AG09309 (cell line): ENCODE data around the gene ADRB1.

ENCODE experiments used
- DNase-seq: peaks from one replicate; pipeline ENCODE4 v3.0.0-alpha.2; 2010; ENCODE audit warnings: low read depth
- H3K4me3 ChIP-seq: 2 replicates; pipeline ENCODE4 v1.5.1; 2011; ENCODE audit warnings: mild to moderate bottlenecking, low read depth, low read length, moderate library complexity; ENCODE audit not compliant: control insufficient read depth
- TF ChIP-seq, protein P1 (sequence below): IDR thresholded peaks from 2 replicates; pipeline ENCODE4 v1.5.1; 2011; ENCODE audit warnings: mild to moderate bottlenecking, low read depth, low read length, inconsistent platforms; ENCODE audit not compliant: insufficient read depth, control insufficient read depth; ENCODE audit errors: missing control alignments

ADRB1 gene

DNA sequence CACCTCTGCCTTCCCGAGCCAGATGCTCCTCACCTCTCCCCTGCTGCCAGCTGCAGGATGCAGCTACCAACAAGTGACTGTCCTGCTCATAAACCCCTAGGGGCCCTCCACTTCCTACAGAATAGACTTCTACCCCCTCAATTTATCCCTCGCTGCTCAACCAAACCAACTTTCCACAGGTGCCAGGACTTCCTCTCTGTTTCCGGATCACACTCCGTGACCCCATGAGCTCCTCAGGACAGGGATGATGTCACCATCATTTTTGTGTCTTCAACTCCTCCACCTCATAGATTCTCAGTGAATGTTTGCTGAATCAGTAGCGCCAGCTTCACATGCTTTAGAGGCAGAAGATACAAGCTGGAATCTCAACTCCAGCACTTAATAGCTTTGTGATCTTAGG lies 25.8 kb upstream of the ADRB1 start:
- TF ChIP-seq, protein P1, sequence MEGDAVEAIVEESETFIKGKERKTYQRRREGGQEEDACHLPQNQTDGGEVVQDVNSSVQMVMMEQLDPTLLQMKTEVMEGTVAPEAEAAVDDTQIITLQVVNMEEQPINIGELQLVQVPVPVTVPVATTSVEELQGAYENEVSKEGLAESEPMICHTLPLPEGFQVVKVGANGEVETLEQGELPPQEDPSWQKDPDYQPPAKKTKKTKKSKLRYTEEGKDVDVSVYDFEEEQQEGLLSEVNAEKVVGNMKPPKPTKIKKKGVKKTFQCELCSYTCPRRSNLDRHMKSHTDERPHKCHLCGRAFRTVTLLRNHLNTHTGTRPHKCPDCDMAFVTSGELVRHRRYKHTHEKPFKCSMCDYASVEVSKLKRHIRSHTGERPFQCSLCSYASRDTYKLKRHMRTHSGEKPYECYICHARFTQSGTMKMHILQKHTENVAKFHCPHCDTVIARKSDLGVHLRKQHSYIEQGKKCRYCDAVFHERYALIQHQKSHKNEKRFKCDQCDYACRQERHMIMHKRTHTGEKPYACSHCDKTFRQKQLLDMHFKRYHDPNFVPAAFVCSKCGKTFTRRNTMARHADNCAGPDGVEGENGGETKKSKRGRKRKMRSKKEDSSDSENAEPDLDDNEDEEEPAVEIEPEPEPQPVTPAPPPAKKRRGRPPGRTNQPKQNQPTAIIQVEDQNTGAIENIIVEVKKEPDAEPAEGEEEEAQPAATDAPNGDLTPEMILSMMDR: no peak
- DNase-seq: no peak
- H3K4me3 ChIP-seq: no peak overlapping the region

DNA sequence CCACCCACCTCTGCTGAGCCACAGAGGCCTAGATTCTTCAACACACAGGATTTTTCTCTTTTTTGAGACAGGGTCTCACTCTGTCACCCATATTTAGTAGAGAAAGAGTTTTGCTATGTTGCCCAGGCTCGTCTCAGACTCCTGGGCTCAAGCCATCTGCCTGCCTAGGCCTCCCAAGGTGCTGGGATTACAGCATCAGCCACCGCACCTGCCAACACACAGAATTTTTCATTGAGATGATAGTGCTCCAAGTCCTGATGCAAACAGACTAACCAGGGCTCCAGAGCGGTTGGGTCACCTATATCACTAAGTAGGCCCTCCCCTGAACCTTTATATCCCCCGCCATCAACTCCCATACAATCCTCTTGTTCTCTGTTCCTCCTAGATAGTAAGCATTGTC lies 24.4 kb upstream of the ADRB1 start:
- DNase-seq: no peak
- TF ChIP-seq, protein P1: no peak
- no peak overlapping the region for H3K4me3 ChIP-seq

DNA sequence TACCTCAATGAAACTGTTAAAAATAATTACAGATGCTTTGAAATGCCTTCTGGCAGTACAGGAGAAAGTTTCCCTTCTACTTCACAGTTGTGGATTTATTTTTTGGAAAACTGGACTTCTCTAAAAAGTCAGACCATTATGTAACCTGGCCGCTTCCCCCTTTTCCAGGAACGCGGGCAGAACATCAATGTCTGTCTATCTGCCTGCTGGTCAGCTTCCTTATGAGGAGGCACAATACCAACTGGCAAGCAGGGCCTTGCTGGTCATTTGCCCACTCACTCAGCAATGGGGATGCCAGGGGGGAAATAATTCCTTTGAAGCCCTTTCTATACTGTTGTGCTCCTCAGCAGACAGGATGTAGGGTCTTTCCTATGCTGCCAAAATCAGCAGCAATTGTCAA lies 22.5 kb upstream of the ADRB1 start:
- TF ChIP-seq, protein P1: no peak
- DNase-seq: no peak
- no peak overlapping the region for H3K4me3 ChIP-seq

DNA sequence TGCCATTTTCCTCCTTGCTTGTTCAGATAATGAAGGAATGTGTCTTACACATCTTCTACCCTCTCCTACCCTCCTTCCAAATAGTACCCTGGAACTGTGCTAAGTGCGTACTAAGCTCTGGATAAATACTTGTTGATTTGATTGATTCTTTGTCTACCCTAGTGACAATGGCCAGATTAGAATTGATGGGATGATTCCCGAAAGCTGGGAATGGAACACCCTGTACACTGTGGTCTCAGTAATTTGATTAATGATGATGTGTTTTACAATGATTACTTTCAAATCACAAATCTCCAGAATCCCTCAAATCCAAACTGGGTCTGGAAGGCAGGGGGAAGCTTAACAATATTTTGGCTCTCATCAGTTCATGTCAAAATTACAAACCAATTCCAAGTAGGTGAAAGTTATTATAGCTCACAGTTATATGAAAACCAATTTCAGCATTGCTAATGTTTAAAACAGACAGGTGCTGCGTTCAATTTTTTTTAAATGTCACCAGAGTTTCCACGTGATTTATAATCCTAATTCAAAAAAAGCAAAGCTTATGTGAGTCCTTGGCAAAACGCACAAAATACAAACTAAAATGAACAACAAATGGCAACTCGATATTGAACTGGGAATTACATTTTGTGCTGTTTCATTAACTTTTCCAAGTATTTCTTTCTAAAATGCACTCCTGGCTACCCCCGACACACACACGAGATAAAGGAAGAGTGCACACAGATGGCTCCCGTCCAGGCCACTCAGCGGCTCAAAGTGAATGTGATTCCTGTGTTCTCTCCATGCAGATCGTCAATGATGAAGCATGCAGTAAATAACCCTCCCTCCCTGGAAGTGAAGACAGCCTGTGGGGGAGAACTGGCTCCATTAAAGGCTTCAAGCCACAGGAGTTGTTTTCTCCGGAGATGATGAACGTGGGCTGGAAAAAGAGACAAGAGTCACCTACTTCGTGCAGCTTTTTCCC lies 21.7 kb upstream of the ADRB1 start:
- H3K4me3 ChIP-seq: no peak overlapping the region
- TF ChIP-seq, protein P1: no peak
- no peak for DNase-seq

DNA sequence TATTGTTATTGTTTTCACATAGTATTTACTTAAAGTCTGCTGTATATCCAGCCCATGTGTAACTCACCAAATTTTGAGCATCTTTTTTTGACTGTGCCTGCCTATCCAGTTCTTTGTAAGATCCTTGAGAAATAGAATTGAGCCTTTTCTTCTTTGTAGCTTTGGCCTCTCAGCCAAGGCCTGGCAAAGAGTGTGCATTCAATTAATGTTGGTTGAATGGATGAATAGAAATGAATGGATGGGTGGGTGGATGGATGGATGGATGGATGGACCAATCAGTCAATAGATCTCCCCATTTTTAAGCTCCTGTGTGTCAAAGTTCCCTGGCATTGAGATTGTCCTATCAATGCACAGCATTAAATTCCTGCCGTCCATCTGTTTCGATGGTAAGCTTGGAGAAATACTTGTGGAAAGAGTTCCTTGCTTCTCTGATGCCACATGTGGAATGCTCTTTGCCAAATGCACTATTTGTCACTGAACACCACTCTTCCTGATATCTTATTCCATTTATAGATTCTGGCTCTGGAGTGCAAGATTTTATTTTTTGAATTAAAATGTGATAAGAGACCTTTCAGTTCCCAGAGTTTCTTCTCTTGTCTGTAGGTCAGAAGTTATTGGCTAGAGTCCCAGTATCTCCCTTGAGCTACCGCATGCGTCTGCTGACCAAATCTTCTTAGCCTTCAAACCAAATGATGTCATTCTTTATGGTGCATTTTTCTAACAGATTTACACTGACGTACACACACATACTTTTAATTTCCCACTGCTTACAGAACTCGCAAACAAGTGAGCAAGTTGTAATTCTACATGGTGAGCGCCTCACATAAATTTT lies 20.7 kb upstream of the ADRB1 start:
- H3K4me3 ChIP-seq: no peak overlapping the region
- TF ChIP-seq, protein P1: no peak
- no peak for DNase-seq

DNA sequence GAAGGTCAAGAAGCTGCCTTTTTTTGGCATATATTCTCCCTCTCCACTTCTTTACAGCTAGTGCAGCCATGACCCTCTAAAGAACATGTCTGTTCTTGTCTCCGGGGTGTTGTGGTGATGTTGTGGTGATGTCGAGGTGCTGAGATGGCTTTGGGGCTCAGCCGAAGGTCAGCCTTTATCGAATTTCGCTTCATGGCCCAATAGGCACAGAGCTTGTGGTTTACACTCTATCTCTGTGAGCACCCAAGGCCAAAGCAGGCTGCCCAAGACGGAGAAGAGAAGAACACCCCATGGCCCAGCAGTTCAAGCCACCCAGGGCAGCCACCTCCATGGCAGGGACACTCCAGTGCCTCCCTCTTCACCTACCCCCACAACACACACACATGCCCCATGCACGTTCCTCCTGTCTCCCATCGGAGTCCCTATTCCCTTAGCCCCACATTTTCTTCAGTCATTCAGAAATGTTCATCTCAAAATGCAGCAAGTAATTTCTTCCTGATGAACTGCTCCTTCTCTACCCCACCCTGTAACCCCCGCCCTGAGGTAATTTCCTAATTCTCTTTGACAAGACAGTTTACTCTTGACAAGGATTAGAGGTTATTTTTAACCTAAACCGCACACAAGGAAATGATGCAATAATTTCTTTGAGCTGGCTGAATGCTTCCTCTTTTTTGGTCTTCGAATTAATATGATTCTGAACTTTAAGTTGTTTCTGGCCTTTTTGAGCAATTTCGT lies 18.6 kb upstream of the ADRB1 start:
- H3K4me3 ChIP-seq: no peak overlapping the region
- TF ChIP-seq, protein P1: no peak
- no peak for DNase-seq
